Measurements from ENCODE around the gene PPP2CA. TPM values are rescaled to one million over a fixed set of nuclear protein-coding genes. Genes with fewer than 3 reads are reported as not detected.
A peak's percentile ranks its signal among the peaks of the same experiment; 100 is the strongest.

Gene PPP2CA
- total and polyA plus RNA-seq, 2 of the 13 experiments (the other 11 are each of a cell fraction or from before 2014, with no cell fraction given) = 82.4 to 171 TPM

- TF ChIP-seq UBTF (CRISPR knock-in tag; IDR thresholded peaks at IDR 0.05) (peak; percentile 99), ATF7 (IDR thresholded peaks at IDR 0.05) (no peak), ATF7 (CRISPR knock-in tag; IDR thresholded peaks at IDR 0.05) (no peak), SP1 (IDR thresholded peaks at IDR 0.05) (no peak), SP1 (CRISPR knock-in tag; IDR thresholded peaks at IDR 0.05) (no peak; the same call in 1 of the 2 replicates), ZKSCAN8 (CRISPR knock-in tag; IDR thresholded peaks at IDR 0.05; ENCODE audit: borderline replicate concordance) (peak; percentile 46; the same call in 1 of the 2 replicates), RFXAP (CRISPR knock-in tag; IDR thresholded peaks at IDR 0.05; ENCODE audit: borderline replicate concordance) (peak; percentile 85; the same call in 1 of the 2 replicates), ZNF572 (CRISPR knock-in tag; IDR thresholded peaks at IDR 0.05) (peak; percentile 83), YY1 (IDR thresholded peaks at IDR 0.05; ENCODE audit: insufficient read depth, insufficient replicate concordance, low read depth, low read length) (peak; percentile 61), SKI (IDR thresholded peaks at IDR 0.05; ENCODE audit: partially characterized antibody) (no peak), ZNF468 (CRISPR knock-in tag; IDR thresholded peaks at IDR 0.05) (peak; percentile 92)
- TF ChIP-seq, protein P1, sequence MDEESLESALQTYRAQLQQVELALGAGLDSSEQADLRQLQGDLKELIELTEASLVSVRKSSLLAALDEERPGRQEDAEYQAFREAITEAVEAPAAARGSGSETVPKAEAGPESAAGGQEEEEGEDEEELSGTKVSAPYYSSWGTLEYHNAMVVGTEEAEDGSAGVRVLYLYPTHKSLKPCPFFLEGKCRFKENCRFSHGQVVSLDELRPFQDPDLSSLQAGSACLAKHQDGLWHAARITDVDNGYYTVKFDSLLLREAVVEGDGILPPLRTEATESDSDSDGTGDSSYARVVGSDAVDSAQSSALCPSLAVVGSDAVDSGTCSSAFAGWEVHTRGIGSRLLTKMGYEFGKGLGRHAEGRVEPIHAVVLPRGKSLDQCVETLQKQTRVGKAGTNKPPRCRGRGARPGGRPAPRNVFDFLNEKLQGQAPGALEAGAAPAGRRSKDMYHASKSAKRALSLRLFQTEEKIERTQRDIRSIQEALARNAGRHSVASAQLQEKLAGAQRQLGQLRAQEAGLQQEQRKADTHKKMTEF (CRISPR knock-in tag; IDR thresholded peaks at IDR 0.05) = peak; percentile 88; the same call in 1 of the 2 replicates
- TF ChIP-seq, protein P2, sequence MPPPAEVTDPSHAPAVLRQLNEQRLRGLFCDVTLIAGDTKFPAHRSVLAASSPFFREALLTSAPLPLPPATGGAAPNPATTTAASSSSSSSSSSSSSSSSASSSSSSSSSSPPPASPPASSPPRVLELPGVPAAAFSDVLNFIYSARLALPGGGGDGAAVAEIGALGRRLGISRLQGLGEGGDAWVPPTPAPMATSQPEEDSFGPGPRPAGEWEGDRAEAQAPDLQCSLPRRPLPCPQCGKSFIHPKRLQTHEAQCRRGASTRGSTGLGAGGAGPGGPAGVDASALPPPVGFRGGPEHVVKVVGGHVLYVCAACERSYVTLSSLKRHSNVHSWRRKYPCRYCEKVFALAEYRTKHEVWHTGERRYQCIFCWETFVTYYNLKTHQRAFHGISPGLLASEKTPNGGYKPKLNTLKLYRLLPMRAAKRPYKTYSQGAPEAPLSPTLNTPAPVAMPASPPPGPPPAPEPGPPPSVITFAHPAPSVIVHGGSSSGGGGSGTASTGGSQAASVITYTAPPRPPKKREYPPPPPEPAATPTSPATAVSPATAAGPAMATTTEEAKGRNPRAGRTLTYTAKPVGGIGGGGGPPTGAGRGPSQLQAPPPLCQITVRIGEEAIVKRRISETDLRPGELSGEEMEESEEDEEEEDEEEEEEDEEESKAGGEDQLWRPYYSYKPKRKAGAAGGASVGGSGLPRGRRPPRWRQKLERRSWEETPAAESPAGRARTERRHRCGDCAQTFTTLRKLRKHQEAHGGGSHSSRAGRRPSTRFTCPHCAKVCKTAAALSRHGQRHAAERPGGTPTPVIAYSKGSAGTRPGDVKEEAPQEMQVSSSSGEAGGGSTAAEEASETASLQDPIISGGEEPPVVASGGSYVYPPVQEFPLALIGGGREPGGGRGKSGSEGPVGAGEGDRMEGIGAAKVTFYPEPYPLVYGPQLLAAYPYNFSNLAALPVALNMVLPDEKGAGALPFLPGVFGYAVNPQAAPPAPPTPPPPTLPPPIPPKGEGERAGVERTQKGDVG (CRISPR knock-in tag; IDR thresholded peaks at IDR 0.05; ENCODE audit: borderline replicate concordance) = 0 out of 2 replicates have a peak, but pooled peaks have one; percentile 47
- TF ChIP-seq, protein P3, sequence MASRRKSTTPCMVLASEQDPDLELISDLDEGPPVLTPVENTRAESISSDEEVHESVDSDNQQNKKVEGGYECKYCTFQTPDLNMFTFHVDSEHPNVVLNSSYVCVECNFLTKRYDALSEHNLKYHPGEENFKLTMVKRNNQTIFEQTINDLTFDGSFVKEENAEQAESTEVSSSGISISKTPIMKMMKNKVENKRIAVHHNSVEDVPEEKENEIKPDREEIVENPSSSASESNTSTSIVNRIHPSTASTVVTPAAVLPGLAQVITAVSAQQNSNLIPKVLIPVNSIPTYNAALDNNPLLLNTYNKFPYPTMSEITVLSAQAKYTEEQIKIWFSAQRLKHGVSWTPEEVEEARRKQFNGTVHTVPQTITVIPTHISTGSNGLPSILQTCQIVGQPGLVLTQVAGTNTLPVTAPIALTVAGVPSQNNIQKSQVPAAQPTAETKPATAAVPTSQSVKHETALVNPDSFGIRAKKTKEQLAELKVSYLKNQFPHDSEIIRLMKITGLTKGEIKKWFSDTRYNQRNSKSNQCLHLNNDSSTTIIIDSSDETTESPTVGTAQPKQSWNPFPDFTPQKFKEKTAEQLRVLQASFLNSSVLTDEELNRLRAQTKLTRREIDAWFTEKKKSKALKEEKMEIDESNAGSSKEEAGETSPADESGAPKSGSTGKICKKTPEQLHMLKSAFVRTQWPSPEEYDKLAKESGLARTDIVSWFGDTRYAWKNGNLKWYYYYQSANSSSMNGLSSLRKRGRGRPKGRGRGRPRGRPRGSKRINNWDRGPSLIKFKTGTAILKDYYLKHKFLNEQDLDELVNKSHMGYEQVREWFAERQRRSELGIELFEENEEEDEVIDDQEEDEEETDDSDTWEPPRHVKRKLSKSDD (CRISPR knock-in tag; IDR thresholded peaks at IDR 0.05; ENCODE audit: low read depth) = peak; percentile 82
These were observed 49.1 kb downstream of the PPP2CA start, which contains the start of gene SKP1 (continued) for GRCh38 chr5:134176511-134177368.

All from HepG2 (cell line).